Activated effector memory CD4-positive, alpha-beta T cell treated with anti-CD3 and anti-CD28 coated beads, Interleukin-2, amount 50 U/mL, for 16 hours (primary cell): Measurements from ENCODE around the gene OLFM4.
"Not testable (repeated sequence)": the region's sequence is repeated elsewhere in the genome, so short reads cannot be mapped to it uniquely, and the experiment has no call there.

Experiments
- DNase-seq: peaks from one replicate; pipeline ENCODE4 v3.0.0-alpha.2; 2020

Gene OLFM4

DNA sequence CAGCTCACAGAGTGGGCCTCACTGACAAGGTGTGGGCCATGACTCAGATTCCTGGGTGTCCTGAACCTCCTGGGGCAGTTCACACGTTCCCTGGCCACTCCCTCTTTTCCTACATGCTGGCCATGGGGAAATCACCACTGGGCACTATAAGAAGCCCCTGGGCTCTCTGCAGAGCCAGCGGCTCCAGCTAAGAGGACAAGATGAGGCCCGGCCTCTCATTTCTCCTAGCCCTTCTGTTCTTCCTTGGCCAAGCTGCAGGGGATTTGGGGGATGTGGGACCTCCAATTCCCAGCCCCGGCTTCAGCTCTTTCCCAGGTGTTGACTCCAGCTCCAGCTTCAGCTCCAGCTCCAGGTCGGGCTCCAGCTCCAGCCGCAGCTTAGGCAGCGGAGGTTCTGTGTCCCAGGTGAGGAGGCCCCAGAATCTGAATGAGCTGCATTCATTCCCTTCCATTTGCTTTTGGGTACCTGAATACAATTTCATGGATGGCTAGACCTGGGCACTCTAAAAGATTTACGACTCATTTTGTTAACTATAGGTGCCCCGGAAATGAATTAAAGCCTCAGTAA lies at the start of gene OLFM4:
OLFM4 (plus strand) TSS at position 177 of the 567 bp plus-strand sequence; CDS start at position 201, 24 bp downstream.
- DNase-seq: no peak

GRCh38 chr13:52978989-52979388 lies 49.6 kb upstream of the OLFM4 start:
- DNase-seq: no peak

GRCh38 chr13:52980695-52981094 lies 47.9 kb upstream of the OLFM4 start:
- DNase-seq: no peak

GRCh38 chr13:52983836-52984235 lies 44.8 kb upstream of the OLFM4 start:
- no peak for DNase-seq

DNA sequence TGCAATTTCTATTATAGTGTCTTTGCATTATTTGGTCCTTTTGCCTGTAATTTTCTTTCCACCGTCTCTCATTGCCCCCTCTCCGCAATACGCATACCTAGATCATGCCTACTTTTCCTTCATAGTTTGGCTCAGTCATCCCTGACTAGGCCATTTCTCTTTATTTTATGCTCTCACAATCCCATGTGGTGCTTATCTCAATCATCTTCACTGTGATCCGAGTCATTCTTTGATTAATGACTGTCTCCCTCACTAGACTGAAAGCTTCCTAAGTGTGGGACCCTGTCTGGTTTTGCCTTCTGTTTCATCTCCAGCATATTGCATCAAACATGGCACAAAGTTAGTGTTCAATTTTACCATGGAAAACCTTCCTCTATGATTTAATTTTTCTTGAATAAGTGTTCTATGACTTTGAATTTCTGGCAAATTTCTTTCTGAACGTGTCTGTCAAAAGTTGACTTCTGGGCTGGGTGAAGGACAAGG lies 43.7 kb upstream of the OLFM4 start:
- no peak for DNase-seq

- no peak for DNase-seq
Observed at GRCh38 chr13:52991344-52992020, 37.1 kb upstream of the OLFM4 start.

DNA sequence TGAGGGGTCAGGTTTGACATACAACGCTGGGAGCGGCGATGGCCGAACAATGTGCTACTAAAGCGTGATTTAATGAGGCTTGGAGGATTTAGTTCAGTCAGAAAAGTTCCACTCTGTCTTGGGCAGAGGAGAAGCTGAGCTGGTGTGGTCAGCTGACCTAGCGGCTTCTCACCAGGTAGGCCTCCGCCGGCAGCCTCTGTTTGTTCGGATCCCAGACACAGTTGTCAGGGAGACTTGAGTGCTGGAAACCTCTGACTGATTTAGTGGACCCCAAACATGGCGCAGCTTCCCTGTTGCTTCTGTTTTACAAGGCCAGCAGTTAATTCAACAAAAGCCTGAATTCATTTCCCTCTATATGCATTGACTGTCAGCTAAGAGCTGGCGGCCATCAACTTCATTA lies 36.5 kb upstream of the OLFM4 start:
- DNase-seq: no peak

GRCh38 chr13:52994051-52994450 lies 34.6 kb upstream of the OLFM4 start:
- no peak for DNase-seq

GRCh38 chr13:52994865-52995264 lies 33.7 kb upstream of the OLFM4 start:
- no peak for DNase-seq

DNA sequence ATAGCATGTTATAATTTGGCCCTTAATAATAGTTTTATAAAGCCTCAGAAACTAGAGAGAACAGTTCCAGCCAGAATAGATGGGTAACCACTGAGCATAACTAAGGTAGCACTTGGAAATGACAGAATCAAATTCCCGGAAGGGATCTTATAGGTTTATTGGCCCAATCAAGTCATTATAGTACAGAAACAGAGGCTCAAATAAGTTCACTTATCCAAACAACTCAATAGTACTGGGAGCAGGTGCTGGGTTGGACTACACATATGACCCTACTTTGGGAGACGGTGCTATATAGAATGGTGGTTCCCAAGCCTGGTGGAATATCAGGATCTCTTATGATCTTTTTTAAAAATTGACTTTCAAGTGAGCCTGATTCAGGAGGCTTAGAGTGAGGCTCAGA lies 32.7 kb upstream of the OLFM4 start:
- DNase-seq: no peak

DNA sequence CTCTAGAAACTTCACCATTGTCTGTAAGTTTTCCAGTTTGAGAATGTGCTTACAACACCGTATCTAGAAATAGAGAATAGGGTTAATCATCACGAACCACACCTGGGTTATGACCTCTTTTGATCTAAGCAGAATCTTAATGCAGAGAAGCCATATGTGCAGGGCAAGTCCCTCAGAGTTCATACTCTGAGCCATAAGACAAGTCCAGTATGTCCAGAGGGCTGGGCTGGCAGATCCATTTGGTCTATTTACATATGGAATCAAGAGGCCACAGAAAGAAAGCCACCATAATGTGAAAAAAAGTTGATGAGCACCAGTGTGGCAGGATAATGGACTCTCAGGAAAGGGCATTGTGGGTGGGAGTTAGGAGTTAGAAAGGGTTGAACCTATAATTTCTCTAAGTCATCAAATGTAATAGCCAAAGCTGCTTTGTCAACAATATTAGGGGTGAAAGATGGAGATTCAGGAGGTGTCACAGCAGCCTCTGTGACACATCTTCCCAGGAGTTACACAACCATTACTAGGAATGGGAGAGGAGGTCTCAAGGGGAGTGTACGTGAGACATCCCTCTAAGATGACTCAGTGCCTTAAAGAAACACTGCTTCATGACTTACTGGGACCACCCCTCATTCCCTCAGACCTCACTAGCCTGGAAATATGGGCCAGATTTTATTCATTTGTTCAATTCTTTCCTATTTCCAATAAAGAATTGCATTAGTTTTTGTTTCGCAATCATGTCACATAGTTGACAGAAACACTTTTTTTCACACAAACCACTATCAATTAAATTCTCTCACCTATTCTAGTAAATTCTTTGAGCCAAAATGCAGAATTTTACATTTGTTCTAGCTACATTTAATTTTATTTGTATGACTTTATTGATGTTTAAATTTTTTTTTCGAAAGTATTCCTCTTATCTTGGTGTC lies 30.4 kb upstream of the OLFM4 start:
- DNase-seq: no peak

DNA sequence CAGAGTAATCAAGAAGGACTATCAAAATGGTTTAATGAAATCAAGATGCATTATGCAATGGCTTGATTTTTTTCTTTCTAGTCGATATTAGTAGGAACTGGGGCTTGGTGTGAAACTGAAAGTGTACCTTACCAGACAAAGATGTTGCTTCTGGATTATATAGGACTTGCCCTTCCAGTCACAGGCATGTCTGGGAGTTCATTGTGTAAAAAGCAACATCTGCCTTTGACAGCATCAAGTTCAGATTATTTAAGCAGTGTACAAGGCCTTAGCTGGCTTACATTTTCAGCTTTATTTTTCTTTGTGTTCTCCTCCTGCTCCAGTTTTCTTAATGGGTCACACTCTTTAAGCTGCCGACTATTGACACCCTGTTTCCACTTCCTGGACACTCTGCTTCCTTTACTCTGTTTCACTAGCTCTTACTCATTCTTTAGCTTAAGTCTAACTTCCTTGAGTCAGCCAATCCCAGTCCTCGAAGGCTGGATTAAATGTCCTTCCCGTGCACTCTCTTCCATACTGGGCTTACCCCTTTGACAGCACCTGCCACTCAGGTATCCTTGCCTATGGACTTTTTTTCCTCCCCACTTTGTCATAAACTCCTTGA lies 29.4 kb upstream of the OLFM4 start:
- DNase-seq: no peak

- DNase-seq: no peak
Observed at GRCh38 chr13:53001444-53002225, 27.0 kb upstream of the OLFM4 start.

GRCh38 chr13:53004573-53004972 lies 24.0 kb upstream of the OLFM4 start:
- no peak for DNase-seq

DNA sequence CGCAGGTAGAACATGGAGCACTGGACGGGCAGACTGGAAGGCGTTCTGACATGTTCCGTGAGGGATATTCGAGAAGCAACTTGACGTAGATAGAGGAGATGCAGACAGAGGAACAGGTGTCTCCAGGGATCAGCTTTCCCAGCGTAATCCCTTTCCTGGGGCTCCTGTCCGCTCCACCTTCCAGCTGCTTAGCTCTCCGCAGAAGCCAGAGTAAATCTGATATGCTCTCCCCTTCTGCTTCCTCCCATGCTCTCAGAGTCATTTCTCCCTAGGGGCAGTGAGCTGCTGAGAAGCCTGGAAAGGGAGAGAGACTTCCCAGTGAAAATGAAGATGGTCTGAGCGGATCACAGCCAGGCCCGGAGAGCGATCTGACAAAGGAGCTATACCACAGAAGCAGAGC lies 23.0 kb upstream of the OLFM4 start:
- DNase-seq: no peak

GRCh38 chr13:53007872-53008271 lies 20.7 kb upstream of the OLFM4 start:
- DNase-seq: no peak

GRCh38 chr13:53010374-53011105 lies 18.1 kb upstream of the OLFM4 start:
- DNase-seq: no peak

- DNase-seq: no peak
Observed at GRCh38 chr13:53012707-53013106, 15.9 kb upstream of the OLFM4 start.

DNA sequence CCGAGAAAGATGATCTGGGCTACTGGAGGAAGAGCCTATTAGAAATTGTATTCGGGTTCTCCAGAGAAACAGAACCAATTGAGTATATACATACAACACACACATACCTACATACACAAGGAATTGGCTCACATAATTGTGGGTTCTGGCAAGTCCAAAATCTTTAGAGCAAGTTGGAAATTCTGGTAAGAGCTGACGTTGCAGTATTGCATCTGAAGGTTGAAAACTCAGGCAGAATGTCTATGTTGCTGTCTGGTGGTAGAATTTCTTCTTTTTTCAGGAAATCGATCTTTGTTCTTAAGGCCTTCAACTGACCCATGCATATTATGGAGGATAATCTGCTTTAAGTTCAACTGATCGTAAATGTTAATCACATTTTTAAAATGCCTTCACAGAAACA lies 15.5 kb upstream of the OLFM4 start:
- DNase-seq: no peak

DNA sequence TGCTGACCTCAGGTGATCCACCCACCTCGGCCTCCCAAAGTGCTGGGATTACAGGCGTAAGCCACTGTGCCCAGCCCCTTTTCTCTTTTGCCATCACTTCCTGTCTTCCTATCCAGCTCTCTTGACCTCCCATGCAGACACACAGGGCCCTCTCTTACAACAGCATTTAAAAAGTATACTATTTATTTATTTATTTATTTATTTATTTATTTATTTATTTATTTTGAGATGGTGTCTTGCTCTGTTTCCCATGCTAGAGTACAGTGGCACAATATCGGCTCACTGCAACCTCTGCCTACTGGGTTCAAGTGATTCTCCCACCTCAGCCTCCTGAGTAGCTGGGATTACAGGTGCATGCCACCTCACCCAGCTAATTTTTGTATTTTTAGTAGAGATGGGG lies 14.6 kb upstream of the OLFM4 start:
- not testable (repeated sequence) for DNase-seq
